ENCODE results near the gene IL26. TPM values are rescaled to one million over a fixed set of nuclear protein-coding genes. Genes with fewer than 3 reads are reported as not detected.

Gene IL26
- total and polyA plus RNA-seq, 2 of the 4 experiments (the other 2 are of a cell fraction), result not detected

DNA sequence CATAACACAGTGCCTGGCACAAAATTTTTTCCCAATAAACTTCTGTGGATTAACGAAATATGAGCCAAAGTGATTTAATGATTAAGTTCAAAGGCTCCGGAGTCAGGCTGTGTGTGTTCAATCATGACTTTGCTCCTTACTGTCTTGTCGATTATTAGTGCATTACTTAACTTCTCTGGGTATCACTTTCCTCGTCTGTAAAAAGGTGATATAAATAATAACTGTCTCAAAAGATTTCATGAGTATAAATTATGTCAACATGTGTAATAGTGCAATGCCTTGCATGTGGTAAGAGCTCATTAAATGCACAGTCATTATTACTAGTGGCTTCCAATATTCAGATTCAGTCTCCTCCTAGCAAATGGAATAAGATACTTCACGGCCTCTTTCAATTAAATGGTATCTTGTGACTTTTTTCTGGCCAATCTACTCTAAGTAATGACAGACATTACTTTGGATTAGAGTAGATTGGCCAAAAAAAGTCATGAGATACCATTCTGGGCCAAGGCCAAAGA lies 59.2 kb downstream of the IL26 start:
- CTCF ChIA-PET, result no interaction called here

More for the DNA sequence above, 59.2 kb downstream of the IL26 start:
- Histone ChIP-seq H2BK15ac (ENCODE audit: low read depth, low read length) (no peak overlapping the region), H2BK5ac (ENCODE audit: low read depth, low read length, poor library complexity, severe bottlenecking) (no peak overlapping the region), H3K36me3 (ENCODE audit: control insufficient read depth, insufficient read depth, low read length) (no peaks in the 10 kb centered on the region), H4K20me1 (ENCODE audit: insufficient read depth, low read length) (no peaks in the 10 kb centered on the region), H3K27ac (ENCODE audit: insufficient read depth, low read length) (no peak overlapping the region), H3K9me1 (ENCODE audit: insufficient read depth, low read length) (no peaks in the 10 kb centered on the region), H2AK9ac (replicated peaks; ENCODE audit: low read depth, low read length, poor library complexity) (no peak overlapping the region), H3K18ac (ENCODE audit: low read depth, low read length) (no peak overlapping the region), H3K9me3 (ENCODE audit: control insufficient read depth, insufficient read depth, low read length) (no peaks in the 10 kb centered on the region), H3K4me2 (ENCODE audit: low read depth, low read length) (no peak overlapping the region), H4K5ac (ENCODE audit: low read depth, low read length) (no peak overlapping the region), H3K4me1 (ENCODE audit: control insufficient read depth, insufficient read depth, low read length) (no peaks in the 10 kb centered on the region), H3K79me1 (ENCODE audit: low read depth in 1 of 2, low read length in 2 of 2) (no peaks in the 10 kb centered on the region), H2BK20ac (ENCODE audit: low read depth, low read length) (no peak overlapping the region), H4K8ac (ENCODE audit: low read depth in 2 of 2, low read length in 2 of 2) (no peak overlapping the region), H3K9ac (ENCODE audit: low read depth, low read length) (no peak overlapping the region), H3K4me3 (ENCODE audit: insufficient read depth, low read depth, low read length) (no peak overlapping the region), H3K4ac (ENCODE audit: low read depth, low read length) (no peak overlapping the region), H3K27me3 (ENCODE audit: control insufficient read depth, insufficient read depth, low read length) (no peaks in the 10 kb centered on the region; the same call in 1 of the 2 replicates), H3K14ac (replicated peaks; ENCODE audit: low read depth, low read length) (no peak overlapping the region), H3K23ac (ENCODE audit: low read depth, low read length) (no peak overlapping the region), H2AFZ (replicated peaks; ENCODE audit: low read length, poor library complexity) (no peak overlapping the region), H2BK120ac (ENCODE audit: low read depth, low read length) (no peak overlapping the region), H3K56ac (ENCODE audit: extremely low read depth, insufficient read depth, low read length) (no peak overlapping the region), H2AK5ac (ENCODE audit: low read depth, low read length) (no peak overlapping the region), H4K91ac (ENCODE audit: insufficient read depth, low read depth, low read length) (no peak overlapping the region)
- ATAC-seq (ENCODE audit: low read depth) (no peak), DNase-seq (no peak)
- no CpG with 5 or more reads among the region's 5 CpGs for WGBS, 2 experiments (ENCODE audit: extremely low coverage in 2 of 2, insufficient read length in 1 of 2)
- intact Hi-C loops (cut with micrococcal nuclease), result no loop called here
- BruUV-seq (replicated peaks), result no TSS peak
- in situ Hi-C loops (cut with MboI; ENCODE audit: low sequenced_read_pairs), result no loop called here
- POLR2A ChIA-PET (ENCODE audit: unreplicated experiment), result no interaction called here
- dilution Hi-C loops (cut with HindIII; ENCODE audit: low sequenced_read_pairs, unreplicated experiment), result no loop called here
- TF ChIP-seq, protein P1, sequence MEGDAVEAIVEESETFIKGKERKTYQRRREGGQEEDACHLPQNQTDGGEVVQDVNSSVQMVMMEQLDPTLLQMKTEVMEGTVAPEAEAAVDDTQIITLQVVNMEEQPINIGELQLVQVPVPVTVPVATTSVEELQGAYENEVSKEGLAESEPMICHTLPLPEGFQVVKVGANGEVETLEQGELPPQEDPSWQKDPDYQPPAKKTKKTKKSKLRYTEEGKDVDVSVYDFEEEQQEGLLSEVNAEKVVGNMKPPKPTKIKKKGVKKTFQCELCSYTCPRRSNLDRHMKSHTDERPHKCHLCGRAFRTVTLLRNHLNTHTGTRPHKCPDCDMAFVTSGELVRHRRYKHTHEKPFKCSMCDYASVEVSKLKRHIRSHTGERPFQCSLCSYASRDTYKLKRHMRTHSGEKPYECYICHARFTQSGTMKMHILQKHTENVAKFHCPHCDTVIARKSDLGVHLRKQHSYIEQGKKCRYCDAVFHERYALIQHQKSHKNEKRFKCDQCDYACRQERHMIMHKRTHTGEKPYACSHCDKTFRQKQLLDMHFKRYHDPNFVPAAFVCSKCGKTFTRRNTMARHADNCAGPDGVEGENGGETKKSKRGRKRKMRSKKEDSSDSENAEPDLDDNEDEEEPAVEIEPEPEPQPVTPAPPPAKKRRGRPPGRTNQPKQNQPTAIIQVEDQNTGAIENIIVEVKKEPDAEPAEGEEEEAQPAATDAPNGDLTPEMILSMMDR (conservative IDR thresholded peaks at IDR 0.05; ENCODE audit: low read depth, low read length), result no peak
- TF ChIP-seq NFE2L2 (IDR thresholded peaks at IDR 0.05; ENCODE audit: low read depth, low read length), result peak; percentile 45
- TF ChIP-seq, protein P2, sequence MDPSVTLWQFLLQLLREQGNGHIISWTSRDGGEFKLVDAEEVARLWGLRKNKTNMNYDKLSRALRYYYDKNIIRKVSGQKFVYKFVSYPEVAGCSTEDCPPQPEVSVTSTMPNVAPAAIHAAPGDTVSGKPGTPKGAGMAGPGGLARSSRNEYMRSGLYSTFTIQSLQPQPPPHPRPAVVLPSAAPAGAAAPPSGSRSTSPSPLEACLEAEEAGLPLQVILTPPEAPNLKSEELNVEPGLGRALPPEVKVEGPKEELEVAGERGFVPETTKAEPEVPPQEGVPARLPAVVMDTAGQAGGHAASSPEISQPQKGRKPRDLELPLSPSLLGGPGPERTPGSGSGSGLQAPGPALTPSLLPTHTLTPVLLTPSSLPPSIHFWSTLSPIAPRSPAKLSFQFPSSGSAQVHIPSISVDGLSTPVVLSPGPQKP (IDR thresholded peaks at IDR 0.05; ENCODE audit: borderline replicate concordance, low read depth, low read length), result no peak
